ENCODE measurements around the gene PARD3. TPM values are rescaled to one million over a fixed set of nuclear protein-coding genes. Genes with fewer than 3 reads are reported as not detected.

PARD3 gene
- total RNA-seq, 4 donors from 2014 or later = 42.6 to 63.6 (median 55.2) TPM

DNA sequence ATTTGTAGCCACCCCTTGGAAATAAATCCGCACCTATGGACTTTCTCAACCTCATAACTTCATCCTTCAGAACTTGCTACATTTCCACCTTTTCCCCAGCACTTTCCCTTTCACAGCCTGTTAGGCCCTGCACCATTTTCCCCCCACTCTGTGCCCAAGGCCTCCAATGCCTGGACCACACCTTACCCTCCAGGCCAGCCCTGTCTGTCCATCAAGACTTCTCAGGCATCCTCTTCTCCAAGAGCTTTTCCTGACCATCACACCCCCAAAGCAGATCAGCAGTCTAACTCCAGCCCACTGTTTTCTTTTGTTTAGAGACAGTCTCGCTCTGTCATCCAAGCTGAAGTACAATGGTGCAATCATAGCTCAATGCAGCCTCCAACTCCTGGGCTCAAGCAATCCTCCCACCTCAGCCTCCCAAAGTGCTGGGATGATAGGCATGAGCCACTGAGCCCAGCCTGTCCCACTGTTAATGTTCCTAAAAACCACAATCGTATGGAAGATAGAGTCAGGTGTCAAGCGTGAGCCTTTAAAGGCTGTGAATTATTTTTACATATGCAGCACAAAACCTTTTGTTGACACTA lies 116.8 kb downstream of the PARD3 start:
- WGBS, 2 donors = 95% methylated on average over 4 of the region's 4 CpGs
- Histone ChIP-seq H3K9me3 (no peaks in the 10 kb centered on the region), H3K36me3 (peaks cover 0 to 11% (median 0%) of the 10 kb centered on the region in 3 donors), H3K4me1 (peaks cover 0 to 71% (median 13%) of the 10 kb centered on the region in 4 donors), H3K4me3 (no peak overlapping the region), H3K27me3 (no peaks in the 10 kb centered on the region), H3K27ac (no peak overlapping the region)
- no peak for DNase-seq (ENCODE audit: low spot score in 2 of 2)
- TF ChIP-seq, protein P1, sequence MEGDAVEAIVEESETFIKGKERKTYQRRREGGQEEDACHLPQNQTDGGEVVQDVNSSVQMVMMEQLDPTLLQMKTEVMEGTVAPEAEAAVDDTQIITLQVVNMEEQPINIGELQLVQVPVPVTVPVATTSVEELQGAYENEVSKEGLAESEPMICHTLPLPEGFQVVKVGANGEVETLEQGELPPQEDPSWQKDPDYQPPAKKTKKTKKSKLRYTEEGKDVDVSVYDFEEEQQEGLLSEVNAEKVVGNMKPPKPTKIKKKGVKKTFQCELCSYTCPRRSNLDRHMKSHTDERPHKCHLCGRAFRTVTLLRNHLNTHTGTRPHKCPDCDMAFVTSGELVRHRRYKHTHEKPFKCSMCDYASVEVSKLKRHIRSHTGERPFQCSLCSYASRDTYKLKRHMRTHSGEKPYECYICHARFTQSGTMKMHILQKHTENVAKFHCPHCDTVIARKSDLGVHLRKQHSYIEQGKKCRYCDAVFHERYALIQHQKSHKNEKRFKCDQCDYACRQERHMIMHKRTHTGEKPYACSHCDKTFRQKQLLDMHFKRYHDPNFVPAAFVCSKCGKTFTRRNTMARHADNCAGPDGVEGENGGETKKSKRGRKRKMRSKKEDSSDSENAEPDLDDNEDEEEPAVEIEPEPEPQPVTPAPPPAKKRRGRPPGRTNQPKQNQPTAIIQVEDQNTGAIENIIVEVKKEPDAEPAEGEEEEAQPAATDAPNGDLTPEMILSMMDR (IDR thresholded peaks at IDR 0.05) = no peak
- TF ChIP-seq EP300 (IDR thresholded peaks at IDR 0.05) (no peak), POLR2A (IDR thresholded peaks at IDR 0.05) (no peak)

DNA sequence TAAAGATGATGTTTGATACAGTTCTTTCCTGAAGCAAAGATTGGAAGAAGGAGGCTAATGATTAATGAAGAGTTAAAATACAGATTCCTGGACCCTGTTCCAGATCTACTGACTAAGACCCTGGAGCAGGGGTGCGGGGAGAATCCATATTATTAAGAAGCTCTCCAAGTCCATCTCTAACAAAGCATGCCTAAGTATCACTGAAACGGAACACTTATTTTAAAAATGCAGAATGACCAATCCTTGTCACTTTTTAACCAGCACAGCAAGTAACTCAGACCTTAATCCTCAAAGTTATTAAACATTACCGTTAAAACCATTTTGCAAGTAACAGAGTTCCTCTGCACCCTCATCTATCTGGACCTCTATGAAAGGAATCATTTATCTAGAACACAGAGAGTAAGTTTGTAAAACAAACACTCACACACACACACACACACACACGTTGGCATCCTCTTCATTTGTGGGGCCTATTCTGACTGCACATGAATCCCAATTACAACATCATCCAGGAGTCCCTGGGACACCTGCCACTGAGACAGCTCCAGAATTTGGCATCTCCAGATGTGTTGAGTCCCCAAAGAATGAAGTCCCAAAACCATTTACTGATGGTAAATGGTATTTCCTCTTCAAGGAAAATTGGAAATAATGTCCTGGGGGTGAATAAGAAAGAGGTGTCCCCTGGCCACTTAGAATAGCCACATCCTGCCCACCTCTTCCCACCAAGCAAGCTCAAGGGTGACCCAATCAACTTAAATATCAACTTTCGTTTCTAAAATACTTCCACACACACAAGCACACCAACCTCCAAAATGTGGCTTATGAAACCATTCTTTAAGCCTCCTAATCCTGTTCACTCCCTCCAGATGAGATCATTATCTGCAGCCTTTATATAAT lies 117.5 kb downstream of the PARD3 start:
- H3K4me1 ChIP-seq = peaks cover 0 to 64% (median 12%) of the 10 kb centered on the region in 4 donors
- WGBS, 2 donors = 69 to 71% methylated on average over 5 of the region's 5 CpGs
- peaks cover 0 to 15% (median 0%) of the 10 kb centered on the region in 3 donors for H3K36me3 ChIP-seq
- TF ChIP-seq, protein P1 (IDR thresholded peaks at IDR 0.05) = no peak
- no peak for TF ChIP-seq EP300 (IDR thresholded peaks at IDR 0.05)
- TF ChIP-seq POLR2A (IDR thresholded peaks at IDR 0.05) = no peak
- DNase-seq (ENCODE audit: low spot score in 2 of 2) = no peak
- H3K27ac ChIP-seq = no peak overlapping the region
- H3K27me3 ChIP-seq = no peaks in the 10 kb centered on the region
- no peak overlapping the region for H3K4me3 ChIP-seq
- H3K9me3 ChIP-seq = no peaks in the 10 kb centered on the region

DNA sequence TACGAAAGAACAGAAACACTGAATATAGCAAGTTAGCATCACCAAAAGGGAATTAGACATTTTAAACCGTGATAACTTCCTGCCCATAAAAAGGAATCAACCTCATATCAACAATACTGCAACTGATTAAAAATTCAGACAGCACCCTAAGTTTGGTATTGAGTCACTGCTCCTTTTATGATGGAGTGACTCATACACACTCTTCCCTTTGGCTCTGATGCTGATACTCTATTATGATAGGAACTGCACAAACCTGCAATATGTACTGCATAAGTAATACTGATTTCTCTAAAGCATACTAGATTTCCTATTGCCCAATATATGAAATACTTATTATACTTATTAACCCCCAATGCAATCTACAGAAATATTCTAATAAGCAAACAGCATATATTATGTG lies 118.7 kb downstream of the PARD3 start:
- peaks cover 0 to 15% (median 0%) of the 10 kb centered on the region in 3 donors for H3K36me3 ChIP-seq
- H3K4me1 ChIP-seq = peaks cover 0 to 52% (median 8%) of the 10 kb centered on the region in 4 donors
- H3K4me3 ChIP-seq = no peak overlapping the region
- TF ChIP-seq EP300 (IDR thresholded peaks at IDR 0.05) (no peak), POLR2A (IDR thresholded peaks at IDR 0.05) (no peak)
- TF ChIP-seq, protein P1 (IDR thresholded peaks at IDR 0.05) = no peak
- H3K9me3 ChIP-seq = no peaks in the 10 kb centered on the region
- WGBS, 2 donors = 65 to 78% methylated on average over 2 of the region's 2 CpGs
- DNase-seq (ENCODE audit: low spot score in 2 of 2) = no peak
- no peaks in the 10 kb centered on the region for H3K27me3 ChIP-seq
- no peak overlapping the region for H3K27ac ChIP-seq

DNA sequence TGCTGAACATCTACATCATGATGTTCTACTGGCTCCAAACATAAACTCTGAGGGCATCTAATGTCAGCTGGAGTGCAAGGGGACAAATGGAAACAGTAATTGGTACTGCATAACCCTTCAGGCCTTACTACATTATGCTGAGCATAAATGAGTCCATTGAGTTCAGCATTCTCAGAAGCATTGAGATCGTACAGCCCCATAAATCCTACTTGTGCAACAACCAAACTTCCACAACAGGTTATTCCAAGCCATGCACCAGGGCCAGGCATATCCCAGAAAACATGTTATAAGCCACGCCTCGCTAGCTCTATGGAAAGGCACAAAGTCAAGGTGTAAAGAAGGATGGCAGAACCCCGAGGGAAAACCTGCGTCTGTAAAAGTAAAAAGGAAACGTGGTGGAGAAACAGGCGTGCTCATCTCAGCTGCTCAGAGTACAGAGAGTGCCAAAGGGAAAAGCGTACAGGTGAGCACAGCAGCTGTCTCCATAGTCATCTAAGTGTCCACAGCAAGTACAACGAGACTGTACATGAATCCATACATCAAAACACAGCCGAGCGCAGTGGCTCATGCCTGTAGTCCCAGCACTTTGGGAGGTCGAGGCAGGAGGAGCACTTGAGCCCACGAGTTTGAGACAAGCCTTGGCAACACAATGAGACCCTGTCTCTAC lies 124.6 kb downstream of the PARD3 start:
- no peaks in the 10 kb centered on the region for H3K9me3 ChIP-seq
- H3K36me3 ChIP-seq = peaks cover 0 to 12% (median 0%) of the 10 kb centered on the region in 3 donors
- H3K4me1 ChIP-seq = peaks cover 0 to 42% (median 6%) of the 10 kb centered on the region in 4 donors
- H3K27me3 ChIP-seq = no peaks in the 10 kb centered on the region
- TF ChIP-seq POLR2A (IDR thresholded peaks at IDR 0.05) = no peak
- TF ChIP-seq EP300 (IDR thresholded peaks at IDR 0.05) = no peak
- TF ChIP-seq, protein P1 (IDR thresholded peaks at IDR 0.05) = no peak
- no peak for DNase-seq (ENCODE audit: low spot score in 2 of 2)
- no peak overlapping the region for H3K27ac ChIP-seq
- WGBS, 2 donors = 85 to 87% methylated on average over 13 of the region's 13 CpGs
- H3K4me3 ChIP-seq = no peak overlapping the region
